HG02973 (cell line): ENCODE data around the gene ZNF536.

ENCODE experiments used
- ATAC-seq: cut with Tn5 transposase; IDR thresholded peaks from one replicate; pipeline ENCODE4 v1.9.1; 2021; ENCODE audit warnings: moderate library complexity; ENCODE audit not compliant: unreplicated experiment

Gene ZNF536

DNA sequence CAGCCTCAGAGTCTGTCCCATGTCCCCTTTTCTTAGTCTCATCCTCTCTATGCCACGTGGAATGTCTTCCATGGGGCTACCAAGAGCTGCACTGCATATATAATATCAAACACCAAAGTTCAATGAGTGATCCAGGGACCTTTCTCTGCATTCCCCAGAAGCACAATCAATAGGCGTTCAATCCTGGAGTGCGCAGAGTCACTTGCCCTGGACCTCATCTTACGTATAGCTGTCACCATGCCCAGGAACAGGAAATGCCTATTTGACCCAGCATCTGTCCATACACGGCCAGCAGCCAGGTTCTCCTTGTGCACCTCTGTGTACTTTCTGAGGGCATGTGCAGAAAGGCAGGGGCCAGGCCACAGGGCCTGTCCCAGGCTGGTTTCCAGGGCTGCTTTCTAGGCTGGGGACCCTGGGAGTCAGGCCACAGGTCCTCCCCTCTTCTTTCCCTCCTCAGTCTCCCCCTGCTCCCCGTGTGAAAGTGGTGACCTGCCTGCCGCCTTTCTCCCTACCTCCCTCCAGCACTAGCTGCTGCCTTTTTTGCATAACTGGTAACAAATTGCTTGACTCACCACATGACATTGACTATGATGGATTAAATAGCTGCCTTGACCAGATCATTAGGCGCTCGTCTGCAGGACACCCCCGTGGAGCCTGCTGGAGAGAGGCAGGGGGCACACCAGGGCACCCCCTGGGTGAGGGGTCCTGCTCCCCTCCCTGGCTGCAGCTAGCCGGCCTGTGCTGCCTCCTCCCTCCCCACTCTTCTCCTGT, 222.0 kb downstream of the ZNF536 start:
- ATAC-seq: no peak

DNA sequence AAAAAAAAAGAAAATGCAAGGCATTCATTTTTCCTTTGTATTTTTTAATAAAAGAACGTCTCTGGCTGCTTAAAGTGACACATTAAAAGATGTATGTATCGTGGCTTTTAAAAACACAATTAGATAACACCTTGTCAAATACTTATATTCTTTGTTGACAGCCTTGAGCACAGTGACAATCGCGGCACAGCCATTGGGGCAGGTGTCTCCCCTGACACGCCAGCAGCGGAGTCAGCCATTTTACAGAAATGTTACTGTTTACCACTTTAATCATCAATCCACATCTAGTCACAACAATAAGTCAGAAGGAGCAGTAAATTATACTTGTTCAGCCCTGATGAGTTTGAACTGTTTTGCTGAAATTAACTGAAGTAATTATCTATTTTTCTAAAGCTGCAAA, 224.1 kb downstream of the ZNF536 start:
- no peak for ATAC-seq

DNA sequence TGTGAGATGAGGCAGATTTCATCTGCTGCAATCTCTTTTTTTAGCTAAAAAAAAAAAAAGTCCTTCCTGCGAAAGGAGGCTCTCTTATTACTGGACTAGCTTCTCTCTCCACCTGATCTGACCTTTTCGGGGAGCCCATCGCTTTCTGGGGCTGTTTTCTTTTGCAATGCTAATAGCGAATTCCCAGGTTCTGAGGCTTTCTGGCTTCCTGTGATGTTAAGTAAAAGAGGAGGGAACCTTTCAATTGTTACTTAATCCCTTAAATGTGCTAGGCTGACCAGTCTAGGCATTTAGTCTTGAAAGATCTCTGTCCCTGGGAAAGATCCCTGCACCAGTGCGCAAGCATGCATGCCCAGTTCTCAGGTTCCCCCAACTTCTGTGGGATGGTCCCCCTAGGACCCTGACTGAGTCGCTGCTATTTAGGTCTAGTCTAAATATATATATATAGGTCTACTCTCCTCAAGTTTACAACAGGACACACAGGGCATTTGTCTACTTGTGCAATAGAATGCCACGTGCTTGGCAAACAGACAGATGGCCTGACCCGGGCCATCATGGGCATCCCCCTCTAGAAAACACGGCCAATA, 224.7 kb downstream of the ZNF536 start:
- ATAC-seq: no peak

DNA sequence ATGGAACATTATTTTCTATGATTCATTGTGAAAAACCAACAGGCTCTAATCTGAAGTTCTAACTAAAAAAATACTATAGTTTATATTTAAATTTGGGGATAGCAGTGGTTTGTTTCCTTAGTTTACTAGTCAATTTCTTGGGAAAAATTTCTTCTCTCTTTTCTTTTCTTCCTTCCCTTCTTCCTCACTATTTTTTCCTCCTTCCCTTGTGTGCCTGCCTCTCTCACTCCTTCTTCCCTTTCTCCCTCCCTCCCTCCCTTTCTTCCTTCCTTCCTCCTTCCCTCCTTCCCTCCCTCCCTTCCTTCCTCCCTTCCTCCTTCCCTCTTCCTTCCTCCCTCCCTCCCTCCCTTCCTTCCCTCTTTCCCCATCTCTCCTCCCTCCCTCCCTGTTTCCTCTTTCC, 226.5 kb downstream of the ZNF536 start:
- ATAC-seq: no peak

DNA sequence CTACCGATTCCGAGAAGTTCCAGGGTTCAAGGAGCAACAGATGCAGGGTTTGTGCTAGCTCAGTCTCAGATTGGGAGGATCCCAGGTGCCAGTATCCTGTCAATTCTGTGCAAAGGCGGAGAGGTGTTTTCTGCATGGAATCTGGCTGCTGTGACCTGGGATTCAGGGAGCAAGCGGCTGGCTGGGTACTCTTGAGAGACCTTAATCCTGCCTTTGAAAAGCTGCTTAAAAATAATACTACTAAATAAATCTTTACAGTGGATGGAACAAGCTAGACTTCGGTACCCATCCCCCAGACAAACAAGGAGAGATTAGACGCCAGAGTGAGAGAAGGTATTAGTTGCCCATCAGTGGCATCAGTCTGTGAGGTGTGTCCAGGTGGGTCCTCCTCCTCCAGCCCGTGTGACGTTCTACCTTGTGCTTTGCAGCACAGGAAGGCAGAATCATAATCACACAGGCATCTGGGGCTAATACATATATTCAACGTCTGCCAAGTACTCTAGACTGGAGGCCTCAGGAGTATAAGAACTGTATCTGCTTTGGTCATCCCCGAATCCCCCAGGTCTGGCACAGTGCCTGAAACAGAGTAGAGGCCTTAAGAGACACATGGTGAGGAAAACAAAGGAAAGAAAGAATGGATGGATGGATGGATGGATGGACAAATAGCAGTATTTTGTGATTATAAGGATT, 230.6 kb downstream of the ZNF536 start:
- ATAC-seq: no peak

DNA sequence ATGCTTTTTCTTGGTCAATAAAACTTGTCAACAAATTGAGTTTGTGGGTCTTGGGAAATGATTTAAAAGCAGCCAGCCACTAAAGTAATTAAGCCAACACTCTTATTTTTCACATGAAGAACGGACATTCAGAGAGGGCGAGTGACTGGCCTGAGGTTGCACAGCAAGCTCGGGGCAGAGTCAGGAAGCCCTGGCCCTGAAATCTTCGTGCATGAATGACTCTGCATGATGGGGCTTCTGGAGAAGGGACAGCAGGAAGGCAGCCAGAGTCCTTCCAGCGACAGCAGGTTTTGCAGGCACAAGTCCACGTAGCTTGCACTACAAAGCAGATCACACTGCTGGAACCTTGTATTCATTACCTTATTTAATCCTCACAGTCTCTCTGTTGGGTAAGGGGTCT, 232.5 kb downstream of the ZNF536 start:
- no peak for ATAC-seq

DNA sequence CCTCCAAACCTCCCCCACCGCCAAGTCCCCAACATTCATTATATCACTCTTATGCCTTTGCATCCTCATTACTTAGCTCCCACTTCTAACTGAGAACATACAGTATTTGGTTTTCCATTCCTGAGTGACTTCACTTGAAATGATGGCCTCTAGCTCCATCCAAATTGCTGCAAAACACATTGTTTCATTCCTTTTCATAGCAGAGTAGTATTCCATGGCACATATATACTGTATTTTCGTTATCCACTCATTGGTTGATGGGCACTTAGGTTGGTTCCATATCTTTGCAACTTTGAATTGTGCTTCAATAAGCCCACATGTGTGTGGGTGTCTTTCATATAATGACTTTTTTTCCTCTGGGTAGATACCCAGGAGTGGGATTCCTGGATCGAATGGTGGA, 233.1 kb downstream of the ZNF536 start:
- ATAC-seq: no peak

DNA sequence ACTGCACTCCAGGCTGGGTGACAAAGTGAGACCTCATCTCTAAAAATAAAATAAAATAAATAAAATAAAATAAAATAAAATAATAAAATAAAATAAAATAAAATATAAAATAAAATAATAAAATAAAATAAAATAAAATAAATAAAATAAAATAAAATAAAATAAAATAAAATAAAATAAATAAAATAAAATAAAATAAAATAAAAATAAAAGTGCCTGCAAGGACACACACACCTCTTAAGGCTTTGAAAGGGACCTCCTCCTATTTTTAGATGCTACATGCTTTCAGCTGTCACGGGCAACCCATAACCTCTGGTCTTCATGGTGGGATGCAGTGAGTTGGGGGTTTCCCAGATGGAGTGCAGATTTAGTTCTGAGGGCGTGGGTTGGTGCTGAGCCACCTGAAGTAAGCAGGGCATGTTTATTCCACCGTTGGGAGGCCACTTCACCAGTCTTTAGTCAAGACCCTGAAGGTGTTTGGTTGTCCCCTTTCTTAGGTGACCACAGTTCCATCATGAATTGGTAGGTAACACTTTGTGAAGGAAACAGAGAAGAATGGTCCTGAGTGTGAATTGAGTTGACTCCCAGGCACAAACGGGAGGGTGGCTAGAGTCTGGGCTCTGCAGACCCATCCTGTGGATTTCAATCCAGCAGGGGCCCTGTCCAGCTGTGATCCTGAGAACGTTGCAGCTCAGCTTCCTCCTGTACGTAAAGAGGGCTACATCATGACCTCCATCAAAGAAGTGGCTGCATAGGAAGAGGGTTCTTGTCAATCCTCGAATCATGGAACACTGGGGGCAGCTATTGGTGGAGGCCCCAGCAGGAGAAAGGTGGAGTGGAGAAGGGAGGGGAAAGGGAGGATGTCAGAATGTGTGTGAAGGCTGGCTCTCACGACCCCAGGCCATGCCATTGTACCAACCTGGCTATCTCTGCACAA, 234.2 kb downstream of the ZNF536 start:
- ATAC-seq: no peak
